ENCODE measurements around the gene EGLN3. TPM values are rescaled to one million over a fixed set of nuclear protein-coding genes. Genes with fewer than 3 reads are reported as not detected.

Gene EGLN3
- total RNA-seq, 1 experiment from 2014 or later = not detected

- DNase-seq (ENCODE audit: low read depth) = no peak
These were observed 35.2 kb downstream of the EGLN3 start for GRCh38 chr14:33915682-33916081.

- DNase-seq (ENCODE audit: low read depth) = peak; percentile 70
These were observed 36.0 kb downstream of the EGLN3 start for GRCh38 chr14:33914676-33915516.

GRCh38 chr14:33911046-33911445 lies 39.8 kb downstream of the EGLN3 start:
- no peak for DNase-seq (ENCODE audit: low read depth)

GRCh38 chr14:33910435-33910834 lies 40.4 kb downstream of the EGLN3 start:
- DNase-seq (ENCODE audit: low read depth) = no peak

GRCh38 chr14:33909380-33910084 lies 41.3 kb downstream of the EGLN3 start:
- DNase-seq (ENCODE audit: low read depth) = no peak

GRCh38 chr14:33908540-33909223 lies 42.2 kb downstream of the EGLN3 start:
- no peak for DNase-seq (ENCODE audit: low read depth)

- no peak for DNase-seq (ENCODE audit: low read depth)
These were observed 43.9 kb downstream of the EGLN3 start for GRCh38 chr14:33906968-33907367.

- no peak for DNase-seq (ENCODE audit: low read depth)
These were observed 46.3 kb downstream of the EGLN3 start for GRCh38 chr14:33904609-33905008.

GRCh38 chr14:33903369-33903768 lies 47.5 kb downstream of the EGLN3 start:
- no peak for DNase-seq (ENCODE audit: low read depth)

- DNase-seq (ENCODE audit: low read depth) = no peak
These were observed 48.5 kb downstream of the EGLN3 start for GRCh38 chr14:33902363-33902762.

- no peak for DNase-seq (ENCODE audit: low read depth)
These were observed 49.3 kb downstream of the EGLN3 start for GRCh38 chr14:33901426-33902155.

- no peak for DNase-seq (ENCODE audit: low read depth)
These were observed 50.2 kb downstream of the EGLN3 start for GRCh38 chr14:33900706-33901105.

- DNase-seq (ENCODE audit: low read depth) = no peak
These were observed 51.0 kb downstream of the EGLN3 start for GRCh38 chr14:33899723-33900341.

- no peak for DNase-seq (ENCODE audit: low read depth)
These were observed 52.9 kb downstream of the EGLN3 start for GRCh38 chr14:33897878-33898535.

GRCh38 chr14:33897382-33897781 lies 53.5 kb downstream of the EGLN3 start:
- no peak for DNase-seq (ENCODE audit: low read depth)

- no peak for DNase-seq (ENCODE audit: low read depth)
These were observed 56.5 kb downstream of the EGLN3 start for GRCh38 chr14:33894339-33894738.

GRCh38 chr14:33891700-33892099 lies 59.2 kb downstream of the EGLN3 start:
- no peak for DNase-seq (ENCODE audit: low read depth)

- DNase-seq (ENCODE audit: low read depth) = no peak
These were observed 66.0 kb downstream of the EGLN3 start for GRCh38 chr14:33884916-33885315.

GRCh38 chr14:33880330-33880729 lies 70.5 kb downstream of the EGLN3 start:
- no peak for DNase-seq (ENCODE audit: low read depth)

GRCh38 chr14:33879684-33880286 lies 71.1 kb downstream of the EGLN3 start:
- DNase-seq (ENCODE audit: low read depth) = no peak
